ENCODE data around the gene SIGLEC1. TPM values are rescaled to one million over a fixed set of nuclear protein-coding genes. Genes with fewer than 3 reads are reported as not detected.

SIGLEC1 gene
- total RNA-seq, 1 donor from 2014 or later = not detected

- intact Hi-C loops (cut with micrococcal nuclease) = no loop called here
Observed at GRCh38 chr20:3728876-3729275, 16.5 kb upstream of the SIGLEC1 start.

DNA sequence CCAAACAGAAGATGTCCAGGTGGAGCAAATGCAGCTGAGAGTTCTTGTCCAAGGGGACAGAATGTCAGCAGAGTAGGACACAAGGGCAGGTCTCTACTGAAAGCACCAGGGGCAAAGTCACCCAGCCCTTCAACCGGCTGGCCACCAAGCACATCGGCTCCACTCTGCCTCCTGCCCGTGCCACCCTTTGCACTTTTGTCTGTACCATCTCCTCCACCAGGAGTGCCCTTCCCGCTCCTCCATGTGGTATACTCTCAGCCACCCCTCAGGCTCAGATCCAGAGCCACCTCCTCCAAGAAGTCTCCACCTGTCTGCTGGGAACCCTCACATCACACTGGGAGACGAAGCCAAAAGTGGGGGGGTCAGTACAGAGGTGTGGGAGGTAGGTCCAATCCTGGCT is 16.0 kb upstream of the SIGLEC1 start:
- intact Hi-C loops (cut with micrococcal nuclease) = no loop called here

- intact Hi-C loops (cut with micrococcal nuclease) = no loop called here
Observed at GRCh38 chr20:3727401-3728021, 15.1 kb upstream of the SIGLEC1 start.

- intact Hi-C loops (cut with micrococcal nuclease) = no loop called here
Observed at GRCh38 chr20:3724356-3724755, 12.0 kb upstream of the SIGLEC1 start.

GRCh38 chr20:3723284-3723683 is 10.9 kb upstream of the SIGLEC1 start:
- intact Hi-C loops (cut with micrococcal nuclease) = no loop called here

DNA sequence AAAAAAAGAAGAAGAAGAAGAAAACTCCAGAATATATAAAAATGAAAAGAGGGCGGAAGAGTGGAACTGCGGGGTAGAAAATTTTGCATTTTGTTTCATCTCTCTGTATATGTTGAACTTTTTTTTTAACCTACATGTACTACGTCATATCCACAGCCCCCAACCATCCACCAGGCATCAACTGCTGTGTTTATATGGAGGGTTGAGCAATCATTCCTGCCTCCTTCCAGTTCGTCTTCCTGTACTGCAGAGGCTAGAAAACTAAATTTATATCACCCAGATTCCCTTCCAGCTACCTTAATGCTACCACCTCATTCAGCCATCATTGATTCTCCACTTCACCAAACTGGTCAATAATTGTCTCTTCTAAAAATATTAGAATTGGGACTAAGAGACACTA is 9.5 kb upstream of the SIGLEC1 start:
- intact Hi-C loops (cut with micrococcal nuclease) = no loop called here

DNA sequence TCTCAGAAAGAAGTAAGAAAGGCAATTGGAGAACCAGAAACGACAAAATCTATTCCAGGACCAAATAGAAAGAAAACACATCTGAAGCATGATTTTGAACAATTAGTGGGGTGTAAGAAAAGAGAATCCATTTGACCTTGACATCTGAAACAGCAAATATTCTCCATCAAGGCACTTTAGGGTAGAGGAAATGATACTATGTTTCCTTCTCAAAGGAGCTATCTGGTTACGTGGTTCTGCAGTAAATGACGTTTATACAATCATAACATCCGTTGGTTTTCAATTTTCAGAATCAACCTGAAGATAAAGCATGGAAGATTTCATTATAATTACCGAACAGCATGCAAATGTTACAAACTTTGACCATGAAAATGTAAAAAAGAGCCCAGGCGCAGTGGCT is 8.2 kb upstream of the SIGLEC1 start:
- intact Hi-C loops (cut with micrococcal nuclease) = no loop called here

- intact Hi-C loops (cut with micrococcal nuclease) = no loop called here
Observed at GRCh38 chr20:3720068-3720467, 7.7 kb upstream of the SIGLEC1 start.

DNA sequence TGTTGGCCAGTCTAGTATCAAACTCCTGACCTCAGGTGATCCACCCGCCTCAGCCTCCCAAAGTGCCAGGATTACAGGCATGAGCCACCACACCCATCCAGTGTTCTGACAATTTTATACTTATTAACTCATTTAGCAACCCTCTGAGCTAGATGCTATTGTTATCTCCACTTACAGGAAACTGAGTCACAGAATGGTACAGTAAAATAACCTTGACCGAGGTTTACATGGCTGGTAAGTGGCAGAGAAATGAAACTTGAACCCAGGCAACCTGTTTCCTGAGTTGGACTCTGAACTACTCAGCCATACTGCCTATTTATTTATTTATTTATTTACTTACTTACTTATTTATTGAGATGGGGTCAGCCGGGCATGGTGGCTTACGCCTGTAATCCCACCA is 6.6 kb upstream of the SIGLEC1 start:
- intact Hi-C loops (cut with micrococcal nuclease) = no loop called here

GRCh38 chr20:3716195-3716834 is 3.9 kb upstream of the SIGLEC1 start:
- intact Hi-C loops (cut with micrococcal nuclease) = loop anchor here (1.0 kb wide), 1 partner anchor 139 kb away; no protein-coding TSS in a partner anchor

DNA sequence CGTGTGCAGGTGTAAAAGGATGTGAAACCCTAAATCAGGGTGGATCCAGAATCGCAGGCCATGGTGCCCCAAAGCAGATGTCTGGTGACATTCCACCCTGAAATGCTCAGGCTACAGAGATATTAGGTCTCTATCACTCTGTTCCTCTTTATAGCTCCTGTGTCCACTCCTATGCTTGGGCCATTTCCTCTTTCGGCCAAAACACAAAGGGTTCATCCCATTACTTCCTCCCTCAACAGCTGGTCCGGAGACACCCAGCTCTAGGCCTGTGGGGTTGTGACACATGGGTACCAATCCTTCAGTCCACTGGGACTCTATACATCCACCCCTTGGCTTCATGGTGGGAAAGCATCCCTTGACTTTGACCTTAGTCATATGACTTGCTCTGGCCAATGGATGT is 1.7 kb upstream of the SIGLEC1 start:
- intact Hi-C loops (cut with micrococcal nuclease) = no loop called here

DNA sequence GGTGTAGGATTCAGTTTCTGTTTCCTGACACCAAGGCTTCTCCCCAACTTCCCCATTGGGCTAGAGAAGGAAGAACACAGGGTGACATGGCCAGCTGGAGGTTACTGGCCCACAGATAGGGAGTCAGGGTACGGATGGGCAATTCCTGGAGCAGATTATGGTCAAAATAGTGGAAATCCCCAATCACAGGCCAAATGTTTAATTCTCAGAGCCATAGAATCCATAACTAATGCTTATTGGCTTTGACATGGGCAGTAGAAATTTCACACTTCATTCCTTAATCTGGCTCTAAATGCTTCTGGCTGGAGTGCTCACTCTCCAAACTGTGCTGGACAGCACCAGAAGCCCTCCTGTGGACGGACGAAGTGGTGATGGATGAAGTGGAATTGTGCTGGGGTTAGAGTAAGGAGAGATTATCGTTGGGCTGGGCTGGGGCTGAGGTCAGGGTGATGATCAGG is 887 bp downstream of the SIGLEC1 start:
- intact Hi-C loops (cut with micrococcal nuclease) = loop anchor here (1.0 kb wide), 2 partner anchors 35 to 148 kb away; no protein-coding TSS in a partner anchor

GRCh38 chr20:3710703-3711483 is 1.5 kb downstream of the SIGLEC1 start:
- intact Hi-C loops (cut with micrococcal nuclease) = loop anchor here (1.0 kb wide), 2 partner anchors 35 to 148 kb away; no protein-coding TSS in a partner anchor

GRCh38 chr20:3710011-3710466 is 2.4 kb downstream of the SIGLEC1 start:
- intact Hi-C loops (cut with micrococcal nuclease) = no loop called here

- intact Hi-C loops (cut with micrococcal nuclease) = no loop called here
Observed at GRCh38 chr20:3707508-3707899, 4.9 kb downstream of the SIGLEC1 start.

DNA sequence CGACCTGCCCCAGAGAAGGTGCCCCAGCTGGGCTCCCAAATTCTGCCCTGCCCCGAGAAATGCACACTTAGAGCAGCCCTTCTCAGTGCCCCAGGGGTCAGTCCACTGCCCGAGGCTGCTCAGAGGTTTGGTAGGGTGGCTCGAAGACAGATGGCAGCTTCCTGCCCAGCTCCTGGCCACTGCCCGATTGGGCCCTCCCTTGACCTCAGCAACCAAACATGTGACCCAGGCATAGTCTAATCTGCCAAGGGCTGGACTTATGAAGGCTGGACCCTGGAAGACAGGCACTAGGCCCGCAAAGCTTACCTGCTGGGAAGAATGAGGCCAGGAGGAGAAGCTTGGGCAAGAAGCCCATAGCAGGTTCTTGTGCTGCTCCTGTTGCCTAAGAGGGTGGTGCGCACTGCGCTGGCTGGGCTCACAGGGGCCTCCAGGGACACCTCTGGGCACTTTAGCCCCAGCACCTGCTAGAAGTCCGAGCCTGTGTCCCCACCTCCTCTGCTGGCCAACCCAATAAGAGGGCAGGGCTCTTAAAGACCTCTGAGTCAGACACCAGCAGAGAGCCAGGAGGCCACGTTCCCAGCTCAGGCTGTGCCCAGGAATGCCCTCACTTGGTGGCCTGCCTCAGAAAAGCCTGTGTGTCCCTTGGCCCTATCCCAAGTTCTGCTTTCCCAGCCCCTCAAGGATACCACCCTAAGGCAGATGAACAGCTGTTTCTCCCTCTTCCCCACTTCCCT is 5.5 kb downstream of the SIGLEC1 start:
- intact Hi-C loops (cut with micrococcal nuclease) = no loop called here

DNA sequence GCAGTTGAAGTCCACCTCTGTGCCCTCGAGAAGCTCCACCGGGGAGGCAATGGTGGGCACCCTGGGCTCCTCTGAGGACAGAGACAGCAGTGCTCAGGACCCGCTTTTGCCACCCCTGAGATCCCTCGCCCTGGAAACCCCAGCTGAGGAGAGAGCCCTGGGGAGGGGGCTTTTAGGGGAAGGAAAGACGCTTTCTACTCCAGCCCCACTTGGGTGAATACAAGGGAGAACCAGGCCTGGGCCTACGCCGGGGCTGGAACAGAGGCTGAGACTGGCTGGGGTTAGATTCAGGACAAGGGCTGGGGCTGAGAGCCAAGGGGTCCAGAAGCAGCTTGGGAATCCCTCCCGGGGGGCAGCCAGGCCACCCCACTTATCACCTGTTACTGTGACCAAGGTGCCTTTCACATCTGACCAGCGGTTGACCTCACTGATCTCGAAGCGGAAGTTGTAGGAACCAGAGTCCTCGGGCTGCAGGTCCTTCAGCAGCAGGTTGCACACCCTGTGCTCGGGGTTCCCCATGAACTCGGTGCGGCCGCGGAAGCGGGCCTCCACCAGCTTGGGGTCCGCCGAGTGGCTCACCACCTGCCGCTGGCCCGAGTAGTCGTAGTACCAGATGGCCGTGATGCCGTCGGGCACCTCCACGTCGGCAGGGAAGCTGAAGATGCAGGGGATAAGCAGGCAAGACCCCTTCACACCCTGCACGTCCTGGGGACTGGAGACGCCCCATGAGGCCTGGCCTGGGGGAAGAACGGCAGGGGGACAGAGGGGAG is 6.2 kb downstream of the SIGLEC1 start:
- intact Hi-C loops (cut with micrococcal nuclease) = no loop called here

GRCh38 chr20:3705491-3705969 is 6.9 kb downstream of the SIGLEC1 start:
- intact Hi-C loops (cut with micrococcal nuclease) = no loop called here

DNA sequence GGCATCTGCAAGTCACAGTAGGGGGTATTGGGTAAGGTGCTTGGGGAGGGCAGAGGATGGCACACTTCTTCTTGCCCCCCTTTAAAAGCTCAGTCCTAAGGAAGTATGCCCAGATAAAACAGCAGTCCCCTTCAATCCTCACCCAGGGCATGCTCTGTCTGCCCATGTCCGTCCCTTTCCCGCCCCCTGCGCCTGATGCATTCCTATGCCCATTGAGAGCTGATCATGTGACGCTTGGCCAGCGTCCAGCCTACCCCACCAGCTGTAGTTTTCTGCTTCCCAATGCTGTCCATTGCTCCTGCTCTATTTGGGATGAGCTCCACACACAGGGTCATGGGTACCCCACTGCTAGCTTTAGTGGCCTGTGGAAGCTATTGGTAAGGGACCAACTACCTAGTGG is 8.3 kb downstream of the SIGLEC1 start:
- intact Hi-C loops (cut with micrococcal nuclease) = no loop called here

GRCh38 chr20:3702611-3703391 is 9.6 kb downstream of the SIGLEC1 start:
- intact Hi-C loops (cut with micrococcal nuclease) = no loop called here

Measured in T-helper 1 cell treated with Interleukin-12 subunit alpha and Interleukin-12 subunit beta and Interleukin-4 antibody, amounts not matched to agents 30 ng/mL and 1 ng/mL, for 36 hours (primary cell).